A673 (cell line): Measurements from ENCODE around the gene SMARCD2.
"Not testable (repeated sequence)": the region's sequence is repeated elsewhere in the genome, so short reads cannot be mapped to it uniquely, and the experiment has no call there.

Experiments
- CTCF ChIP-seq: fragments of 300-800, 200-600 bp; sonication (generic); conservative IDR thresholded peaks from 2 replicates; pipeline ENCODE4 v1.5.1; 2017; ENCODE audit warnings: low read depth, mild to moderate bottlenecking, antibody characterized with exemption, low read length, moderate library complexity, mixed read lengths
- EZH2 ChIP-seq: fragments of 200-600 bp; sonication (generic); IDR thresholded peaks from 2 replicates; pipeline ENCODE4 v1.6.1; 2017; ENCODE audit warnings: borderline replicate concordance, low read depth, mild to moderate bottlenecking, mixed read lengths, antibody characterized with exemption, low read length; ENCODE audit not compliant: poor library complexity, severe bottlenecking

- not testable (repeated sequence) for TF ChIP-seq CTCF, EZH2
These were observed 29.3 kb upstream of the SMARCD2 start for GRCh38 chr17:63871646-63872365.
